ENCODE data around the gene FFAR3.

FFAR3 gene

GRCh38 chr19:35404879-35405622, 46.8 kb downstream of the FFAR3 start:
- no peak for DNase-seq

- DNase-seq = no peak
Measured at GRCh38 chr19:35407619-35408018, 49.4 kb downstream of the FFAR3 start.

- no peak for DNase-seq
Measured at GRCh38 chr19:35408284-35409171, 50.3 kb downstream of the FFAR3 start.

- DNase-seq = no peak
Measured at GRCh38 chr19:35409191-35409590, 50.9 kb downstream of the FFAR3 start.

Data from Kasumi-1 (cell line).